IPS DF 4.7 (cell line): ENCODE data around the gene ZNF678.

ENCODE experiments used
- DNase-seq: peaks from one replicate; pipeline ENCODE4 v3.0.0-alpha.2; 2013; ENCODE audit warnings: low spot score; ENCODE audit errors: extremely low read depth

ZNF678 gene

GRCh38 chr1:227563324-227564201 is at the start of gene ZNF678:
Gene ZNF678, plus strand, starts transcription at chr1:227563556. Its CDS starts 87,436 bp downstream, at chr1:227650992.
- peak; percentile 87 for DNase-seq

GRCh38 chr1:227518876-227519275 is 44.5 kb upstream of the ZNF678 start:
- no peak for DNase-seq

GRCh38 chr1:227521782-227522181 is 41.6 kb upstream of the ZNF678 start:
- DNase-seq, result no peak

GRCh38 chr1:227526524-227526923 is 36.8 kb upstream of the ZNF678 start:
- DNase-seq, result no peak

GRCh38 chr1:227532019-227532619 is 31.2 kb upstream of the ZNF678 start:
- DNase-seq, result no peak

GRCh38 chr1:227540170-227541098 is 22.9 kb upstream of the ZNF678 start:
- no peak for DNase-seq

- DNase-seq, result no peak
Measured at GRCh38 chr1:227541129-227541528, 22.2 kb upstream of the ZNF678 start.

GRCh38 chr1:227541796-227542152 is 21.6 kb upstream of the ZNF678 start:
- no peak for DNase-seq

- no peak for DNase-seq
Measured at GRCh38 chr1:227542153-227543120, 20.9 kb upstream of the ZNF678 start.

- DNase-seq, result no peak
Measured at GRCh38 chr1:227543283-227544066, 19.9 kb upstream of the ZNF678 start.

- no peak for DNase-seq
Measured at GRCh38 chr1:227544067-227545050, 19.0 kb upstream of the ZNF678 start.

GRCh38 chr1:227545361-227545760 is 18.0 kb upstream of the ZNF678 start:
- DNase-seq, result no peak

GRCh38 chr1:227546059-227546458 is 17.3 kb upstream of the ZNF678 start:
- no peak for DNase-seq

GRCh38 chr1:227546598-227547309 is 16.6 kb upstream of the ZNF678 start:
- no peak for DNase-seq

GRCh38 chr1:227547310-227548118 is 15.8 kb upstream of the ZNF678 start:
- no peak for DNase-seq

GRCh38 chr1:227548119-227548397 is 15.3 kb upstream of the ZNF678 start:
- DNase-seq, result no peak

GRCh38 chr1:227548448-227548847 is 14.9 kb upstream of the ZNF678 start:
- no peak for DNase-seq
